Gastrocnemius medialis (tissue), 4 donors: ENCODE measurements around the gene PNMA8B.

ENCODE experiments used
- POLR2A ChIP-seq, 2 donors: fragments of 450-650 bp; IDR thresholded peaks; one replicate each; pipeline ENCODE4 v1.6.1; 2017; ENCODE audit warnings: antibody characterized with exemption in 2 of 2, mild to moderate bottlenecking in 2 of 2, moderate library complexity in 2 of 2
- TF ChIP-seq, protein P1 (sequence below), 5 experiments: fragments of 450-650 bp in 3 of 5; fragments of 200-600 bp in 2 of 5; sonication (generic) in 2 of 5; IDR thresholded peaks in 4 of 5; conservative IDR thresholded peaks in 1 of 5; 1 replicate in 4 of 5; 2 replicates in 1 of 5; pipeline ENCODE4 v1.5.1; 2016 to 2019; ENCODE audit warnings: antibody characterized with exemption in 5 of 5, mild to moderate bottlenecking in 3 of 5, moderate library complexity in 3 of 5

DNA sequence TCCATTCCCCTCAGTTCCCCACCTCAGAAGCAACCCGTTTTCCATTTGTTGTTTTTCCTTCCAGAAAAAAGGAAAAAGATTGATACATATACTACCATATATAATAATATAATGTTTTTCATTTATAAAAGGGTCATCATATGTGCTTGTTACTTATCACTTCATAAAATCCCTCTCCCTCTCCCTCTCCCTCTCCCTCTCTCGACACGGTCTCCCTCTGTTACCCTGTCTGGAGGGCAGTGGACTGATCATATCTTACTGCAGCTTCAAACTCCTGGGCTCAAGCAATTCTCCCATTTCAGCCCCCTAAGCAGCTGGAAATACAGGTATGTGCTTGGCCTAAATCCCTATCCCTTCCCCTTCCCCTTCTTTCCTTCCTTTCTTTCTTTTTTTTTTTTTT is 41.4 kb downstream of the PNMA8B start:
- TF ChIP-seq, protein P1, sequence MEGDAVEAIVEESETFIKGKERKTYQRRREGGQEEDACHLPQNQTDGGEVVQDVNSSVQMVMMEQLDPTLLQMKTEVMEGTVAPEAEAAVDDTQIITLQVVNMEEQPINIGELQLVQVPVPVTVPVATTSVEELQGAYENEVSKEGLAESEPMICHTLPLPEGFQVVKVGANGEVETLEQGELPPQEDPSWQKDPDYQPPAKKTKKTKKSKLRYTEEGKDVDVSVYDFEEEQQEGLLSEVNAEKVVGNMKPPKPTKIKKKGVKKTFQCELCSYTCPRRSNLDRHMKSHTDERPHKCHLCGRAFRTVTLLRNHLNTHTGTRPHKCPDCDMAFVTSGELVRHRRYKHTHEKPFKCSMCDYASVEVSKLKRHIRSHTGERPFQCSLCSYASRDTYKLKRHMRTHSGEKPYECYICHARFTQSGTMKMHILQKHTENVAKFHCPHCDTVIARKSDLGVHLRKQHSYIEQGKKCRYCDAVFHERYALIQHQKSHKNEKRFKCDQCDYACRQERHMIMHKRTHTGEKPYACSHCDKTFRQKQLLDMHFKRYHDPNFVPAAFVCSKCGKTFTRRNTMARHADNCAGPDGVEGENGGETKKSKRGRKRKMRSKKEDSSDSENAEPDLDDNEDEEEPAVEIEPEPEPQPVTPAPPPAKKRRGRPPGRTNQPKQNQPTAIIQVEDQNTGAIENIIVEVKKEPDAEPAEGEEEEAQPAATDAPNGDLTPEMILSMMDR (IDR thresholded peaks at IDR 0.05 in 4 of 5, conservative IDR thresholded peaks at IDR 0.05 in 1 of 5), result no peak
- TF ChIP-seq POLR2A (IDR thresholded peaks at IDR 0.05), result no peak
